OCI-LY7 (cell line): ENCODE data around the gene SEPTIN12.

Experiments
- CTCF ChIP-seq: fragments of 200-600 bp; sonication (generic); conservative IDR thresholded peaks from 2 replicates; pipeline ENCODE4 v1.5.1; 2014; ENCODE audit warnings: mild to moderate bottlenecking, antibody characterized with exemption, low read length, moderate library complexity, mixed read lengths
- EZH2phosphoT487 ChIP-seq: fragments of 200-600 bp; sonication (generic); IDR thresholded peaks from 2 replicates; pipeline ENCODE4 v1.6.1; 2018; ENCODE audit warnings: low read depth, borderline replicate concordance, mild to moderate bottlenecking, mixed run types, antibody characterized with exemption, low read length, moderate library complexity, mixed read lengths

- TF ChIP-seq CTCF (no peak), EZH2phosphoT487 (no peak)
These were observed 14.6 kb upstream of the SEPTIN12 start for GRCh38 chr16:4802659-4803287.
